Liver (tissue), 9 donors: ENCODE results near the gene SLC24A3. TPM values are rescaled to one million over a fixed set of nuclear protein-coding genes. Genes with fewer than 3 reads are reported as not detected.

Experiments
- DNase-seq: peaks from one replicate; pipeline ENCODE4 v3.0.0-alpha.2; 2017; ENCODE audit warnings: low spot score
- H3K27ac ChIP-seq, 2 donors: one replicate each; pipeline ENCODE4 v1.7.0; 2013; ENCODE audit warnings: inconsistent platforms in 2 of 2, low read length in 2 of 2, control low read depth in 1 of 2, low read depth in 1 of 2, mild to moderate bottlenecking in 1 of 2
- H3K27me3 ChIP-seq, 4 donors: one replicate each; pipeline versions ENCODE4 v1.6.1 to v1.7.0; 2013; ENCODE audit warnings: low read length in 3 of 4, inconsistent platforms in 1 of 4, mild to moderate bottlenecking in 1 of 4, moderate library complexity in 1 of 4; ENCODE audit not compliant: control insufficient read depth in 4 of 4, insufficient read depth in 4 of 4
- H3K36me3 ChIP-seq, 4 donors: one replicate each; pipeline versions ENCODE4 v1.6.1 to v1.7.0; 2013; ENCODE audit warnings: low read length in 3 of 4, mild to moderate bottlenecking in 3 of 4, low read depth in 1 of 4, moderate library complexity in 1 of 4; ENCODE audit not compliant: control insufficient read depth in 4 of 4, insufficient read depth in 3 of 4
- H3K4me1 ChIP-seq, 4 donors: one replicate each; pipeline versions ENCODE4 v1.6.1 to v1.7.0; 2013; ENCODE audit warnings: low read length in 3 of 4, mild to moderate bottlenecking in 3 of 4, moderate library complexity in 1 of 4; ENCODE audit not compliant: control insufficient read depth in 4 of 4, insufficient read depth in 4 of 4
- H3K4me3 ChIP-seq, 3 donors: one replicate each; pipeline versions ENCODE4 v1.6.1 to v1.7.0; 2013; ENCODE audit warnings: low read length in 3 of 3, control low read depth in 1 of 3, low read depth in 1 of 3, mild to moderate bottlenecking in 1 of 3
- H3K9ac ChIP-seq, 2 donors: one replicate each; pipeline ENCODE4 v1.7.0; 2013; ENCODE audit warnings: low read length in 2 of 2, mild to moderate bottlenecking in 2 of 2, moderate library complexity in 2 of 2, control low read depth in 1 of 2, low read depth in 1 of 2
- H3K9me3 ChIP-seq, 4 donors: one replicate each; pipeline versions ENCODE4 v1.6.1 to v1.7.0; 2013; ENCODE audit warnings: low read length in 3 of 4; ENCODE audit not compliant: control insufficient read depth in 4 of 4
- EGR1 ChIP-seq, 2 donors: IDR thresholded peaks; 2 replicates each; pipeline ENCODE4 v1.6.1; 2016 to 2018; ENCODE audit warnings: antibody characterized with exemption in 2 of 2, low read depth in 2 of 2
- FOXA1 ChIP-seq: IDR thresholded peaks from 2 replicates; pipeline ENCODE4 v1.6.1; 2016; ENCODE audit warnings: antibody characterized with exemption
- FOXA2 ChIP-seq: IDR thresholded peaks from 2 replicates; pipeline ENCODE4 v1.6.1; 2016; ENCODE audit warnings: antibody characterized with exemption
- GABPA ChIP-seq, 2 donors: IDR thresholded peaks in 1 of 2; conservative IDR thresholded peaks in 1 of 2; 2 replicates each; pipeline ENCODE4 v1.6.1; 2016; ENCODE audit warnings: antibody characterized with exemption in 2 of 2, mild to moderate bottlenecking in 1 of 2, moderate library complexity in 1 of 2
- HNF4A ChIP-seq, 2 donors: conservative IDR thresholded peaks; 2 replicates each; pipeline ENCODE4 v1.6.1; 2016; ENCODE audit warnings: antibody characterized with exemption in 2 of 2, mild to moderate bottlenecking in 2 of 2
- HNF4G ChIP-seq: IDR thresholded peaks from 2 replicates; pipeline ENCODE4 v1.6.1; 2016; ENCODE audit warnings: antibody characterized with exemption
- JUND ChIP-seq, 2 donors: IDR thresholded peaks; 2 replicates each; pipeline ENCODE4 v1.6.1; 2016; ENCODE audit warnings: antibody characterized with exemption in 2 of 2
- NR2F2 ChIP-seq: IDR thresholded peaks from 2 replicates; pipeline ENCODE4 v1.6.1; 2016; ENCODE audit warnings: antibody characterized with exemption
- RAD21 ChIP-seq, 2 donors: IDR thresholded peaks; 2 replicates each; pipeline ENCODE4 v1.6.1; 2016; ENCODE audit warnings: antibody characterized with exemption in 2 of 2, mild to moderate bottlenecking in 2 of 2
- RXRA ChIP-seq, 2 donors: IDR thresholded peaks; 2 replicates each; pipeline ENCODE4 v1.6.1; 2017 to 2018; ENCODE audit warnings: antibody characterized with exemption in 2 of 2, mild to moderate bottlenecking in 1 of 2
- SP1 ChIP-seq: IDR thresholded peaks from 2 replicates; pipeline ENCODE4 v1.6.1; 2018; ENCODE audit warnings: antibody characterized with exemption, mild to moderate bottlenecking
- TAF1 ChIP-seq: conservative IDR thresholded peaks from 2 replicates; pipeline ENCODE4 v1.6.1; 2016; ENCODE audit warnings: antibody characterized with exemption, mild to moderate bottlenecking
- YY1 ChIP-seq: IDR thresholded peaks from 2 replicates; pipeline ENCODE4 v1.6.1; 2016; ENCODE audit warnings: antibody characterized with exemption, mild to moderate bottlenecking
- WGBS: extraction: QIAGEN DNeasy Blood & Tissue Kit; methylation state at CpG from one replicate; pipeline ENCODE4 v1.1.7; 2013; 5-methylcytosine and 5-hydroxymethylcytosine counted together
- polyA plus RNA-seq, 2 donors: library from polyadenylated mRNA; stranded (reverse) in 1 of 2; unstranded in 1 of 2; fragments of 200-250 nt in 1 of 2; fragments of >200 nt in 1 of 2; fragmentation: Nextera tagmentation in 1 of 2; extraction: Ambion mirVana in 1 of 2; gene quantifications; one replicate each; pipeline versions ENCODE4 v1.2.1 to v1.2.3, GENCODE V29; 2013 to 2015
- total RNA-seq, 2 donors: library from RNA; depleted of rRNA; stranded (reverse); fragments of >200 nt; gene quantifications; one replicate each; pipeline ENCODE4 v1.2.3, GENCODE V29; 2014
- TF ChIP-seq, protein P1 (sequence below): IDR thresholded peaks from 2 replicates; pipeline ENCODE4 v1.6.1; 2016; ENCODE audit warnings: antibody characterized with exemption
- TF ChIP-seq, protein P2 (sequence below): IDR thresholded peaks from 2 replicates; pipeline ENCODE4 v1.6.1; 2016; ENCODE audit warnings: antibody characterized with exemption
- TF ChIP-seq, protein P3 (sequence below): IDR thresholded peaks from 2 replicates; pipeline ENCODE4 v1.6.1; 2016; ENCODE audit warnings: antibody characterized with exemption, mild to moderate bottlenecking
- TF ChIP-seq, protein P4 (sequence below): fragments of 150-350 bp; IDR thresholded peaks from 2 replicates; pipeline ENCODE4 v1.5.1; 2017; ENCODE audit warnings: improper control_type of control experiment, low read depth, low read length; ENCODE audit not compliant: missing input control
- TF ChIP-seq, protein P5 (sequence below): IDR thresholded peaks from 2 replicates; pipeline ENCODE4 v1.6.1; 2016; ENCODE audit warnings: antibody characterized with exemption
- donor health status: healthy.
- donor health status: healthy.
- donor health status: healthy.
- donor health status: healthy.
- donor health status: healthy.

SLC24A3 gene
- total and polyA plus RNA-seq, 4 donors: 0.28 to 1.8 (median 0.46) TPM

DNA sequence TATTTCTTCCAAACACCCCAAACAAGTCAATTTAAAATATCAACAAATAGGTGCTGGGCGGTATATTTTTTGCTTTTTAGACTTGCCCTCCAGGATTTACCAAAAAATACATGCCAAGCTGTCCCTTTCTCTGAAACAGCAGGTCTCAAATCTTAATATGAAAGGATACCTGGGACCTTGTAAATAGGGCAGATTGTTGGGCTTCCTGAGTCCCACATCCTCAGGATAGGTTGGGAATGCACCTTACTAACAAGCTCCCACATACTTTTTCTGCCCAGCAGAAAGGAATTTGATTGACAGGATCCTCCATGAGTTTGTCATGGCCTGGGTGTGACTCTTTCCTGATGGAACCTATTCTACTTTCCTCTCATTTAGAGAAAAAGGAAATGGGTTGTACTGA, 4.9 kb upstream of the SLC24A3 start:
- TF ChIP-seq JUND (IDR thresholded peaks at IDR 0.05) (no peak), RXRA (IDR thresholded peaks at IDR 0.05) (no peak), YY1 (no peak), HNF4A (conservative IDR thresholded peaks at IDR 0.05) (no peak), TAF1 (no peak), RAD21 (IDR thresholded peaks at IDR 0.05) (no peak), FOXA2 (no peak), GABPA (IDR thresholded peaks at IDR 0.05 in 1 of 2, conservative IDR thresholded peaks at IDR 0.05 in 1 of 2) (no peak)
- TF ChIP-seq, protein P1, sequence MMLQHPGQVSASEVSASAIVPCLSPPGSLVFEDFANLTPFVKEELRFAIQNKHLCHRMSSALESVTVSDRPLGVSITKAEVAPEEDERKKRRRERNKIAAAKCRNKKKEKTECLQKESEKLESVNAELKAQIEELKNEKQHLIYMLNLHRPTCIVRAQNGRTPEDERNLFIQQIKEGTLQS: no peak
- TF ChIP-seq, protein P2, sequence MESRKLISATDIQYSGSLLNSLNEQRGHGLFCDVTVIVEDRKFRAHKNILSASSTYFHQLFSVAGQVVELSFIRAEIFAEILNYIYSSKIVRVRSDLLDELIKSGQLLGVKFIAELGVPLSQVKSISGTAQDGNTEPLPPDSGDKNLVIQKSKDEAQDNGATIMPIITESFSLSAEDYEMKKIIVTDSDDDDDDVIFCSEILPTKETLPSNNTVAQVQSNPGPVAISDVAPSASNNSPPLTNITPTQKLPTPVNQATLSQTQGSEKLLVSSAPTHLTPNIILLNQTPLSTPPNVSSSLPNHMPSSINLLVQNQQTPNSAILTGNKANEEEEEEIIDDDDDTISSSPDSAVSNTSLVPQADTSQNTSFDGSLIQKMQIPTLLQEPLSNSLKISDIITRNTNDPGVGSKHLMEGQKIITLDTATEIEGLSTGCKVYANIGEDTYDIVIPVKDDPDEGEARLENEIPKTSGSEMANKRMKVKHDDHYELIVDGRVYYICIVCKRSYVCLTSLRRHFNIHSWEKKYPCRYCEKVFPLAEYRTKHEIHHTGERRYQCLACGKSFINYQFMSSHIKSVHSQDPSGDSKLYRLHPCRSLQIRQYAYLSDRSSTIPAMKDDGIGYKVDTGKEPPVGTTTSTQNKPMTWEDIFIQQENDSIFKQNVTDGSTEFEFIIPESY: no peak
- TF ChIP-seq, protein P3, sequence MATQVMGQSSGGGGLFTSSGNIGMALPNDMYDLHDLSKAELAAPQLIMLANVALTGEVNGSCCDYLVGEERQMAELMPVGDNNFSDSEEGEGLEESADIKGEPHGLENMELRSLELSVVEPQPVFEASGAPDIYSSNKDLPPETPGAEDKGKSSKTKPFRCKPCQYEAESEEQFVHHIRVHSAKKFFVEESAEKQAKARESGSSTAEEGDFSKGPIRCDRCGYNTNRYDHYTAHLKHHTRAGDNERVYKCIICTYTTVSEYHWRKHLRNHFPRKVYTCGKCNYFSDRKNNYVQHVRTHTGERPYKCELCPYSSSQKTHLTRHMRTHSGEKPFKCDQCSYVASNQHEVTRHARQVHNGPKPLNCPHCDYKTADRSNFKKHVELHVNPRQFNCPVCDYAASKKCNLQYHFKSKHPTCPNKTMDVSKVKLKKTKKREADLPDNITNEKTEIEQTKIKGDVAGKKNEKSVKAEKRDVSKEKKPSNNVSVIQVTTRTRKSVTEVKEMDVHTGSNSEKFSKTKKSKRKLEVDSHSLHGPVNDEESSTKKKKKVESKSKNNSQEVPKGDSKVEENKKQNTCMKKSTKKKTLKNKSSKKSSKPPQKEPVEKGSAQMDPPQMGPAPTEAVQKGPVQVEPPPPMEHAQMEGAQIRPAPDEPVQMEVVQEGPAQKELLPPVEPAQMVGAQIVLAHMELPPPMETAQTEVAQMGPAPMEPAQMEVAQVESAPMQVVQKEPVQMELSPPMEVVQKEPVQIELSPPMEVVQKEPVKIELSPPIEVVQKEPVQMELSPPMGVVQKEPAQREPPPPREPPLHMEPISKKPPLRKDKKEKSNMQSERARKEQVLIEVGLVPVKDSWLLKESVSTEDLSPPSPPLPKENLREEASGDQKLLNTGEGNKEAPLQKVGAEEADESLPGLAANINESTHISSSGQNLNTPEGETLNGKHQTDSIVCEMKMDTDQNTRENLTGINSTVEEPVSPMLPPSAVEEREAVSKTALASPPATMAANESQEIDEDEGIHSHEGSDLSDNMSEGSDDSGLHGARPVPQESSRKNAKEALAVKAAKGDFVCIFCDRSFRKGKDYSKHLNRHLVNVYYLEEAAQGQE: no peak
- Histone ChIP-seq H3K27ac (no peak overlapping the region), H3K27me3 (peaks cover 0 to 3% (median under 1%) of the 10 kb centered on the region in 4 donors), H3K9me3 (no peaks in the 10 kb centered on the region), H3K4me1 (peaks cover 0 to 7% (median 4%) of the 10 kb centered on the region in 4 donors), H3K4me3 (no peak overlapping the region), H3K36me3 (no peaks in the 10 kb centered on the region), H3K9ac (no peak overlapping the region)
- no peak for DNase-seq
- WGBS: 60% methylated on average over 1 of the region's 1 CpG

DNA sequence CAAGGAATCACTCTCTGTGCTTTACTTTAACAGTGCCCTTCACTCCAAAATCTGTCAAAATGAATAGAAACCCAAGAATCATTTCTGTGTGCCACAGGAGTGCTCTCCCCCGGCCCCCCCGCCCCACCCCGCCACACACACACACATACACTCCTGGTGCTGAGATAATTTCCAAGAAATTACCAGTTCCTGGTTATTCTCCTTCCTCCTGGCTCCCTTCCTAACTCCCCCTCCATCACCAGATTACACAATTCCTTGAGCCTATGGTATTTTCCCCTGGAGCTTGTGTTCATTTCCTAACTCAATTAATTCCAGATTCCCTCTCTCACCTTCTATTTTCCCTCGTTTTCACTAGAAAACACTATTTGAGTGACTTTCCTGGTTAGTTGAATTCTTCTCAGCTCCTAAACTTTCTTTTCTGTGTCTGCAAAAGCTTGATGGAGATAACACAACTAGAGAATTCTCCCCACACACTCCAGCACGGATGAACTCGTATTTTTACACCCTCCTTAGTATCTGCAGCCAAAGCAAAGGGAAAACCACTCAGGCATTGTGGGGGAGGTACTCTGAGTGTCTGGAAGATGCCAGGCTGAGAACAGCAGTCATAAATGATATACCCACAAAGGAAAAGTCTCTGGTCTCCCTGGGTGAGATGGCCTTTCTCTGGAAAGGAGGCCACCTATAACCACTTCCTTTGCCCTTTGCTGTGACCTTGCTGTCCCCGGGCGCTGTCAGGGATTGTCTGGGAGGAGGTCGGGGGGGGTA, 1.9 kb upstream of the SLC24A3 start:
- Histone ChIP-seq H3K27ac (no peak overlapping the region), H3K4me1 (peaks cover 0 to 13% (median 5%) of the 10 kb centered on the region in 4 donors), H3K36me3 (no peaks in the 10 kb centered on the region), H3K9ac (no peak overlapping the region), H3K9me3 (no peaks in the 10 kb centered on the region), H3K27me3 (peaks cover 0 to 8% (median 4%) of the 10 kb centered on the region in 4 donors), H3K4me3 (no peak overlapping the region)
- TF ChIP-seq HNF4G: no peak
- WGBS: 57% methylated on average over 9 of the region's 9 CpGs
- no peak for DNase-seq

DNA sequence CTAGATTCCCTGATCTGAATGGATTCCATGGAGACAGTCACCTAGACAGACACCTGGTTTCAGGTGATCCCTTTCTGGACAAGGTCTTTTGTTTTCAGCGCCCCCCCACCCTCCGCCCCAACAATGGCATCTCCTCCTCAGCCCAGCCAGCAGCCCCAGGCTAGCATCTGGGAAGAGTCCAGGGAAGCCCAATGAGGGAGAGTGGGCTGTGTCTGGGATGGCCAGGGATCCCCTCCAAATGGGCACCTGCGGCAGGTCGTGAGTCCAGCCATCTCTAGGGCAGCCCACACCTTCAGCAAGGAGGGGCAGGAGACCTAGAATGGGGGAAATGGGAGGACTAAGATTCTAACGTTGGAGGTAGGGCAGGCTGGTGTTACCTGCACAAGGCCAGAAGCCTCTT, 1.2 kb upstream of the SLC24A3 start:
- DNase-seq: no peak
- no peak overlapping the region for H3K27ac ChIP-seq
- no peaks in the 10 kb centered on the region for H3K9me3 ChIP-seq
- H3K9ac ChIP-seq: no peak overlapping the region
- H3K4me1 ChIP-seq: peaks cover 0 to 13% (median 5%) of the 10 kb centered on the region in 4 donors
- H3K27me3 ChIP-seq: peaks cover 0 to 8% (median 4%) of the 10 kb centered on the region in 4 donors
- WGBS: 72% methylated on average over 5 of the region's 5 CpGs
- H3K4me3 ChIP-seq: no peak overlapping the region
- H3K36me3 ChIP-seq: no peaks in the 10 kb centered on the region
- TF ChIP-seq FOXA1 (no peak), EGR1 (IDR thresholded peaks at IDR 0.05; ENCODE audit: low read depth in 2 of 2) (no peak), NR2F2 (no peak), RAD21 (IDR thresholded peaks at IDR 0.05) (no peak), FOXA2 (no peak), SP1 (no peak), HNF4A (conservative IDR thresholded peaks at IDR 0.05) (no peak)
- TF ChIP-seq, protein P4, sequence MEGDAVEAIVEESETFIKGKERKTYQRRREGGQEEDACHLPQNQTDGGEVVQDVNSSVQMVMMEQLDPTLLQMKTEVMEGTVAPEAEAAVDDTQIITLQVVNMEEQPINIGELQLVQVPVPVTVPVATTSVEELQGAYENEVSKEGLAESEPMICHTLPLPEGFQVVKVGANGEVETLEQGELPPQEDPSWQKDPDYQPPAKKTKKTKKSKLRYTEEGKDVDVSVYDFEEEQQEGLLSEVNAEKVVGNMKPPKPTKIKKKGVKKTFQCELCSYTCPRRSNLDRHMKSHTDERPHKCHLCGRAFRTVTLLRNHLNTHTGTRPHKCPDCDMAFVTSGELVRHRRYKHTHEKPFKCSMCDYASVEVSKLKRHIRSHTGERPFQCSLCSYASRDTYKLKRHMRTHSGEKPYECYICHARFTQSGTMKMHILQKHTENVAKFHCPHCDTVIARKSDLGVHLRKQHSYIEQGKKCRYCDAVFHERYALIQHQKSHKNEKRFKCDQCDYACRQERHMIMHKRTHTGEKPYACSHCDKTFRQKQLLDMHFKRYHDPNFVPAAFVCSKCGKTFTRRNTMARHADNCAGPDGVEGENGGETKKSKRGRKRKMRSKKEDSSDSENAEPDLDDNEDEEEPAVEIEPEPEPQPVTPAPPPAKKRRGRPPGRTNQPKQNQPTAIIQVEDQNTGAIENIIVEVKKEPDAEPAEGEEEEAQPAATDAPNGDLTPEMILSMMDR: no peak
- TF ChIP-seq, protein P1: no peak
- TF ChIP-seq, protein P5, sequence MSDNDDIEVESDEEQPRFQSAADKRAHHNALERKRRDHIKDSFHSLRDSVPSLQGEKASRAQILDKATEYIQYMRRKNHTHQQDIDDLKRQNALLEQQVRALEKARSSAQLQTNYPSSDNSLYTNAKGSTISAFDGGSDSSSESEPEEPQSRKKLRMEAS: no peak
